Neuronal stem cell (in vitro differentiated cells): ENCODE data around the gene NBAS.

Experiments used
- DNase-seq: peaks from one replicate; pipeline ENCODE4 v3.0.0-alpha.2; 2013; ENCODE audit warnings: low spot score
- H2AFZ ChIP-seq: one replicate; pipeline ENCODE4 v1.6.1; 2013; ENCODE audit warnings: mild to moderate bottlenecking, low read length, inconsistent platforms
- H2AK5ac ChIP-seq: 2 replicates; pipeline ENCODE4 v1.6.1; 2013; ENCODE audit warnings: low read depth, mild to moderate bottlenecking, inconsistent platforms, low read length, moderate library complexity, mixed read lengths
- H2BK120ac ChIP-seq: 2 replicates; pipeline ENCODE4 v1.6.1; 2013; ENCODE audit warnings: low read depth, mild to moderate bottlenecking, inconsistent platforms, low read length, moderate library complexity, mixed read lengths
- H2BK12ac ChIP-seq: one replicate; pipeline ENCODE4 v1.6.1; 2013; ENCODE audit warnings: low read length, inconsistent platforms
- H2BK15ac ChIP-seq: 2 replicates; pipeline ENCODE4 v1.6.1; 2013; ENCODE audit warnings: mild to moderate bottlenecking, low read length, inconsistent platforms, mixed read lengths
- H2BK5ac ChIP-seq: one replicate; pipeline ENCODE4 v1.6.1; 2013; ENCODE audit warnings: inconsistent platforms, mild to moderate bottlenecking, low read length, moderate library complexity
- H3K14ac ChIP-seq: one replicate; pipeline ENCODE4 v1.6.1; 2013; ENCODE audit warnings: low read length, inconsistent platforms
- H3K18ac ChIP-seq: 2 replicates; pipeline ENCODE4 v1.6.1; 2013; ENCODE audit warnings: low read length, inconsistent platforms
- H3K23ac ChIP-seq: 2 replicates; pipeline ENCODE4 v1.6.1; 2013; ENCODE audit warnings: low read depth, mild to moderate bottlenecking, mixed read lengths, low read length, inconsistent platforms; ENCODE audit not compliant: poor library complexity
- H3K27ac ChIP-seq: replicated peaks from 3 replicates; pipeline ENCODE4 v1.5.1; 2013; ENCODE audit warnings: low read length, inconsistent platforms
- H3K27me3 ChIP-seq, 3 experiments: 2 replicates each; pipeline ENCODE4 v1.6.1; 2013; ENCODE audit warnings: low read length in 3 of 3, mild to moderate bottlenecking in 2 of 3, inconsistent platforms in 1 of 3, low read depth in 1 of 3, mixed read lengths in 1 of 3, moderate library complexity in 1 of 3; ENCODE audit not compliant: control insufficient read depth in 3 of 3, insufficient read depth in 3 of 3
- H3K36me3 ChIP-seq, 2 donors: replicated peaks in 1 of 2; 2 replicates each; pipeline ENCODE4 v1.6.1; 2013; ENCODE audit warnings: low read length in 2 of 2; ENCODE audit not compliant: control insufficient read depth in 2 of 2, insufficient read depth in 2 of 2
- H3K4ac ChIP-seq: 2 replicates; pipeline ENCODE4 v1.6.1; 2013; ENCODE audit warnings: inconsistent platforms, mild to moderate bottlenecking, low read length, moderate library complexity
- H3K4me1 ChIP-seq, 2 donors: 1 replicate in 1 of 2; 2 replicates in 1 of 2; pipeline ENCODE4 v1.6.1; 2013; ENCODE audit warnings: low read length in 2 of 2, low read depth in 1 of 2; ENCODE audit not compliant: control insufficient read depth in 2 of 2, insufficient read depth in 1 of 2
- H3K4me2 ChIP-seq: one replicate; pipeline ENCODE4 v1.6.1; 2013; ENCODE audit warnings: mild to moderate bottlenecking, low read length, inconsistent platforms; ENCODE audit not compliant: insufficient read depth, poor library complexity, severe bottlenecking
- H3K4me3 ChIP-seq, 2 donors: 2 replicates each; pipeline ENCODE4 v1.5.1; 2013; ENCODE audit warnings: low read length in 2 of 2, mild to moderate bottlenecking in 2 of 2, inconsistent platforms in 1 of 2, moderate library complexity in 1 of 2
- H3K79me1 ChIP-seq: one replicate; pipeline ENCODE4 v1.6.1; 2013; ENCODE audit warnings: low read depth, mild to moderate bottlenecking, inconsistent platforms, low read length, moderate library complexity
- H3K9ac ChIP-seq: one replicate; pipeline ENCODE4 v1.6.1; 2013; ENCODE audit warnings: mild to moderate bottlenecking, low read depth, low read length, inconsistent platforms; ENCODE audit not compliant: poor library complexity
- H3K9me3 ChIP-seq, 2 donors: replicated peaks in 1 of 2; 2 replicates each; pipeline versions ENCODE3 to v1.6.1; 2013; ENCODE audit warnings: low read length in 2 of 2, mild to moderate bottlenecking in 2 of 2, inconsistent platforms in 1 of 2, low read depth in 1 of 2, mixed read lengths in 1 of 2, moderate library complexity in 1 of 2; ENCODE audit not compliant: control insufficient read depth in 2 of 2, insufficient read depth in 1 of 2
- H4K8ac ChIP-seq: one replicate; pipeline ENCODE4 v1.6.1; 2013; ENCODE audit warnings: low read depth, mild to moderate bottlenecking, inconsistent platforms, low read length, moderate library complexity
- H4K91ac ChIP-seq: one replicate; pipeline ENCODE4 v1.6.1; 2013; ENCODE audit warnings: low read length, low read depth, mild to moderate bottlenecking, inconsistent platforms; ENCODE audit not compliant: poor library complexity
- WGBS, 2 donors: extraction: QIAGEN DNeasy Blood & Tissue Kit; methylation state at CpG; one replicate each; pipeline ENCODE4 v1.1.7; 2013; ENCODE audit warnings: missing lambda C conversion rate in 2 of 2, mixed read lengths in 1 of 2; ENCODE audit not compliant: insufficient read length in 2 of 2, insufficient replicate concordance in 1 of 2; ENCODE audit errors: extremely low coverage in 2 of 2; 5-methylcytosine and 5-hydroxymethylcytosine counted together

NBAS gene

DNA sequence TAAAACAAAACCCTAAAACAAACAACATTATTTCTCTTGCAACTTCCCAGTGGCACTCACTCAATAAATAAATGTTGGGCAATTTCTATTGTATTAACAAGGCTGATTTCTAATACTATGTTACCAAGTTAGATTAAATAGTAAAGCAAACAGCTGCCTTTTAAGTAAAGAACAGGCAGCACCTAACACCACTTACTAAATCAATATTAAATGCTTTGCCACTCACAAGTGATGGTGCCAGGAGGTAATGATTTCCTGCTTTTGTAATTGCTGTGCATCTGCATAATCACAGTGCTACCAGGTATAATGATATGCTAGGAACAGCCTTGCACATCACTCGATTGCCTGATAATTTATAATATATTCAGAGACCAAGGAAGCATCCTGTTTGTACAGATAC, 276.5 kb downstream of the NBAS start:
- WGBS, 2 donors, result no CpG with 5 or more reads among the region's 1 CpG
- Histone ChIP-seq H3K4ac (no peak overlapping the region), H3K4me2 (no peak overlapping the region), H3K79me1 (no peaks in the 10 kb centered on the region), H2BK5ac (no peak overlapping the region), H3K14ac (no peak overlapping the region), H4K8ac (no peak overlapping the region), H2BK120ac (no peak overlapping the region), H3K23ac (no peak overlapping the region), H2BK15ac (no peak overlapping the region), H3K9me3 (no peaks in the 10 kb centered on the region), H3K4me3 (no peak overlapping the region), H3K27ac (no peak overlapping the region), H3K27me3 (no peaks in the 10 kb centered on the region), H3K18ac (no peak overlapping the region), H4K91ac (no peak overlapping the region), H2AK5ac (no peak overlapping the region), H2AFZ (no peak overlapping the region), H3K4me1 (no peaks in the 10 kb centered on the region), H3K36me3 (peaks cover 0 to 7% of the 10 kb centered on the region in 2 donors), H3K9ac (no peak overlapping the region), H2BK12ac (no peak overlapping the region)
- DNase-seq, result no peak

- Histone ChIP-seq H3K9ac (no peak overlapping the region), H3K27ac (no peak overlapping the region), H3K4me1 (no peaks in the 10 kb centered on the region), H3K4me3 (no peak overlapping the region), H2AFZ (no peak overlapping the region), H3K18ac (no peak overlapping the region), H3K23ac (no peak overlapping the region), H3K36me3 (peaks cover 0 to 4% of the 10 kb centered on the region in 2 donors), H3K4me2 (no peak overlapping the region), H2BK15ac (no peak overlapping the region), H4K8ac (no peak overlapping the region), H2BK12ac (no peak overlapping the region), H4K91ac (no peak overlapping the region), H3K14ac (no peak overlapping the region), H3K9me3 (no peaks in the 10 kb centered on the region), H2BK120ac (no peak overlapping the region), H3K4ac (no peak overlapping the region), H2AK5ac (no peak overlapping the region), H2BK5ac (no peak overlapping the region), H3K79me1 (no peaks in the 10 kb centered on the region), H3K27me3 (no peaks in the 10 kb centered on the region)
- DNase-seq, result no peak
- WGBS, 2 donors, result no CpG with 5 or more reads among the region's 2 CpGs
These were observed 279.5 kb downstream of the NBAS start for GRCh38 chr2:15281681-15282080.

DNA sequence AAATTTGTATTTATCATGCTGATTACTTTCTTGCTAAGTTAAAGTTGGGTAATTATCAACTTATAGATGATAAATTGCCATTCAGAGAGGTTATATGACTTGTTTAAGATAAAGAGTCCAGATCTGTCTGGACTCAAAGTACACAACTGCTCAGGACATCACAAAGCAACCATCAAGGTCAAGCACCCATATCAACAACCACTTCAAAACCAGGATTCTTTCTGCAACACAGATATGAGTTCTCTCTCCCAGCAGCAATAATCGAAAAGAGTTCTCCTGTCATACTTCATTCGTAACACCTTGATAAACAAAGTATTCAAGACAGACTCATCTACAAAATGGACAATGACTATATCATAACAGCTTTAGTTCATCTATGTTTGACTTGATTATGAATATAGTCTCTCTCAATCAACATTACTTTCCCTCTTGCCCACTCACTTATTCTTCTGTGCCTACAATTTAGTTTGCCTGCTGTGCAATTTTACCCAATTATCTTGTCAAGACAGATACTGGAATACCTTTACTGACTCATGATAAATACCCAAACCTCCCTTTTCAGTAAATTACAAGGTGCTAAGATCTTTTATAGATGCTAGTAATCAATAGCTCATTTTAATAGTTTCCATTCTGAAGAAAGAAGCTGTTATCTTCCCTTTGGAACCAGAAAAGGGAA, 281.8 kb downstream of the NBAS start:
- Histone ChIP-seq H4K91ac (no peak overlapping the region), H3K14ac (no peak overlapping the region), H3K4me3 (no peak overlapping the region), H3K27ac (no peak overlapping the region), H3K9me3 (no peaks in the 10 kb centered on the region), H3K79me1 (no peaks in the 10 kb centered on the region), H3K18ac (no peak overlapping the region), H3K4me1 (no peaks in the 10 kb centered on the region), H2AK5ac (no peak overlapping the region), H3K4me2 (no peak overlapping the region), H2AFZ (no peak overlapping the region), H3K36me3 (peaks cover 2 to 17% of the 10 kb centered on the region in 2 donors), H2BK15ac (no peak overlapping the region), H3K9ac (no peak overlapping the region), H3K4ac (no peak overlapping the region), H2BK120ac (no peak overlapping the region), H4K8ac (no peak overlapping the region), H3K23ac (no peak overlapping the region), H2BK5ac (no peak overlapping the region), H2BK12ac (no peak overlapping the region), H3K27me3 (no peaks in the 10 kb centered on the region)
- no peak for DNase-seq
- WGBS, 2 donors, result no CpG with 5 or more reads among the region's 2 CpGs

GRCh38 chr2:15278296-15278695, 282.8 kb downstream of the NBAS start:
- no CpG with 5 or more reads among the region's 3 CpGs for WGBS, 2 donors

More at GRCh38 chr2:15278296-15278695, 282.8 kb downstream of the NBAS start:
- H3K36me3 ChIP-seq, result peaks cover 2 to 17% of the 10 kb centered on the region in 2 donors
- no peaks in the 10 kb centered on the region for H3K27me3 ChIP-seq
- H2BK120ac ChIP-seq, result no peak overlapping the region
- no peak overlapping the region for H3K4ac ChIP-seq
- H3K27ac ChIP-seq, result no peak overlapping the region
- H3K4me1 ChIP-seq, result no peaks in the 10 kb centered on the region
- H3K9me3 ChIP-seq, result no peaks in the 10 kb centered on the region
- H2BK15ac ChIP-seq, result no peak overlapping the region
- no peak overlapping the region for H3K4me3 ChIP-seq
- no peak overlapping the region for H4K8ac ChIP-seq
- H2BK5ac ChIP-seq, result no peak overlapping the region
- no peak overlapping the region for H3K18ac ChIP-seq
- no peak overlapping the region for H2BK12ac ChIP-seq
- H3K9ac ChIP-seq, result no peak overlapping the region
- DNase-seq, result no peak
- no peaks in the 10 kb centered on the region for H3K79me1 ChIP-seq
- no peak overlapping the region for H3K4me2 ChIP-seq
- no peak overlapping the region for H2AK5ac ChIP-seq
- no peak overlapping the region for H2AFZ ChIP-seq
- no peak overlapping the region for H3K23ac ChIP-seq
- no peak overlapping the region for H3K14ac ChIP-seq
- no peak overlapping the region for H4K91ac ChIP-seq
